ENCODE measurements around the gene SCN4A.

Gene SCN4A

GRCh38 chr17:64001763-64002529 is 29.2 kb upstream of the SCN4A start:
- DNase-seq (ENCODE audit: low read depth in 2 of 2) = no peak

- no peak for DNase-seq (ENCODE audit: low read depth in 2 of 2)
Observed at GRCh38 chr17:64001091-64001579, 28.4 kb upstream of the SCN4A start.

GRCh38 chr17:63999680-64000531 is 27.2 kb upstream of the SCN4A start:
- DNase-seq (ENCODE audit: low read depth in 2 of 2) = no peak

DNA sequence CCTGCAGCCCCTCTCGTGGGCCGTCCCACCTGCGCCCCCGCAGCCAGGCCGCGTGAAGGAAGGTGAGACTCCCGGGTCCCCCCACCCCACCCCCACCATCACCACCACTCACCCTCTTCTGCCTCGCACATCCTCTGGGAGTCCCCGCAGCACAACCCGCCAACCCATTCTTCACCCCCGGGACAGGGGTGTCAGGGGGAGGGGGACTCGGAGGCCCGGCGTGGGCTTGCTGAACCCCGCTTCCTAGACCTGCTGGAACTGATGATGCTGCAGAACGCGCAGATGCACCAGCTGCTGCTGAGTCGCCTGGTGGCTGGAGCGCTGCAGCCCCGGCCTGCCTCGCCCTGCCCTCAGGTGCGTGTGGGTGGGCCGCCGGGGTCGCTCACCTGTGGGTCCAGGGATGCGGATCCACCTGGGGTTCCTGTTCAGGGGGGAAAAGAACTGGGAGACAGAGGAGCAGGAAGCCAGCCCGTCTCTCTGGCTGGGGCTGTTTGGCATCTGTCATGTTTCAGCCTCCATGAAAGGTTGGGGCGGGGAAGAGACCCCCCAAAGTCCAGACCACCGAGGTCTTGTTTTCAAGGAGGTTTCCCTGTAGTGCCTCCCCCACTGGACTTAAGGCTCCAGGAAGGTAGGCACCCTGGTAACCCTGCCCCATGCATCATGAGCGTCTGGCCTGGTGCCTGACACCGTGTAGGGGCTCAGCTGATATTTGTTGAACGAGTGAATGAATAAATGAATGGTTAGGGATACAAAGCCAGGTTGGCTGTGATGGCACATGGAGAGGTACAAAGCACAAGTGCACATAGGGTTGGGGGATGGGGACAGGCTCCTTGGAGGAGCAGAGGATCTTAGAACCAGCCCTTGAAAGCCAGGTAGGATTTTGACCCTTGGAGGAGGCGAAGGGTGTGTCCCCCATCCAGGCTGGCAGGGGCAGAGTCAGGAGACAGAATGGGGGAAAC is 26.3 kb upstream of the SCN4A start:
- DNase-seq (ENCODE audit: low read depth in 2 of 2) = no peak

DNA sequence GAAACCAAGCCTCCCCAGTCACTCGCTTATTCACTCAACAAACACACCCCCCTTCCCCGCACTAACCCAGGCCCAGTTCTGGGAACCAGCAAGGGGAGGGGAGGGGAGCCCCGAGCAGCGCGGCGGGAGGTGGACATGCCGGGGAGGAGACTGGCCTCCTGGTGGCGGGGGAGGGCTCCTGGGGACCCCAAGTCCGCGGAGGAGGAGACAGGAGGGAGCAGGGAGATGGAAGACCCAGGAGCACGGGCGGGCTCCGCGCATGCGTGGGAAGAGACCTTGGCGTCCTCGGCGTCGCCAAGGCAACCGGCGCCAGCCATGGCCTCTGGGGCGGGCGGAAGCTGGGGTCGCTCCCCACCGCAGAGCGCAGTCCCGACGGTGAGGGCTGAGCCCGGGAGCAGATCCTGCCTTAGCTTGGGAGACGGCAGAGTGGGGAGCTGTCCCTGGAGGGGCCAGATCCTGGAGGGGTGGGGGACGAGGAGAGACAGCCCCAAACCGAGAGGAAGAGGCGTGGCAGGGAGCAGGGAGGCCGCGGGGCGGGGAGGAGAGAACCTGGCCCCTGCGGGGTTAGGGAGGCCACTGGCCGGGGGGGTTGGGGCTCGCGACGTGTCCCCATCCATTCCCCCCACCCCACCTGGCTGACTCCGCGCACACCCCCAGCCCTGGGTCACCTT is 25.5 kb upstream of the SCN4A start, which contains the start of gene PRR29:
TSS of gene PRR29 (plus strand) at position 302 of the 671 bp plus-strand sequence. CDS start at position 316, 14 bp downstream.
- DNase-seq (ENCODE audit: low read depth in 2 of 2) = peak; percentile 62

DNA sequence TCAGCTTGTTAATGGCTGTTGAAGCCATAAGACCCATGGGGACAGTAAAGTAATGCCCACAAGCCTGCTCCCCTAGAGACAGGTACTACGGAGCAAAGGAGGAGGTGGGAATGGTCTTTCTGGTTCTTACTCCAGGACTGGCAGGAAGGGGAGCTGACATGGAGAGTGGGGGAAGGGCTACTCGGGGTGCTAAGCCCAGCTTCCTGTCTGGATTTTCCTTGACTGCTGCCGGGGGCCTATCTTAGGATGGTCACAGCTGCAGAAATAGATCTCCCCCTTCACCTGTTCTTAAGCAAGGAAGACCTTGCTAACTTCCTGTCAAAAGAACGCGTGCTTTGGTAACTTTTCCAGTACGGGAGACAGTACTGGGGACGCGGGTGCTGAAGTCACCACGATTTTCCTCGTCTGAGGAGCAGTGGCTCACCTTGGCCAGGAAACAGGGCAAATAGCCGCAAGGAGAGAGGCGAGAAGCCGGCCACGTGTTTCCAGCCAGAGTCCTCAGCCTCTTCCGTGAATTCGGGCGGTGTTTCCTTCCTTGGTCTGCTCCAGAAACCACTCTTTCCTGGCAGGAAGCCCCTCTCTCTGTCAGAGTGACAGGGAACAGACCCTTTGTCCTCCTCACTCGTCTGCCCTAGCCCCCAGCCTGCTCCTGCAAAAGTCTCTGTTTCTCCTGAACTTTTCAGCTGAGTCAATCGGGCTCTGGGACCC is 24.8 kb upstream of the SCN4A start:
- no peak for DNase-seq (ENCODE audit: low read depth in 2 of 2)

DNA sequence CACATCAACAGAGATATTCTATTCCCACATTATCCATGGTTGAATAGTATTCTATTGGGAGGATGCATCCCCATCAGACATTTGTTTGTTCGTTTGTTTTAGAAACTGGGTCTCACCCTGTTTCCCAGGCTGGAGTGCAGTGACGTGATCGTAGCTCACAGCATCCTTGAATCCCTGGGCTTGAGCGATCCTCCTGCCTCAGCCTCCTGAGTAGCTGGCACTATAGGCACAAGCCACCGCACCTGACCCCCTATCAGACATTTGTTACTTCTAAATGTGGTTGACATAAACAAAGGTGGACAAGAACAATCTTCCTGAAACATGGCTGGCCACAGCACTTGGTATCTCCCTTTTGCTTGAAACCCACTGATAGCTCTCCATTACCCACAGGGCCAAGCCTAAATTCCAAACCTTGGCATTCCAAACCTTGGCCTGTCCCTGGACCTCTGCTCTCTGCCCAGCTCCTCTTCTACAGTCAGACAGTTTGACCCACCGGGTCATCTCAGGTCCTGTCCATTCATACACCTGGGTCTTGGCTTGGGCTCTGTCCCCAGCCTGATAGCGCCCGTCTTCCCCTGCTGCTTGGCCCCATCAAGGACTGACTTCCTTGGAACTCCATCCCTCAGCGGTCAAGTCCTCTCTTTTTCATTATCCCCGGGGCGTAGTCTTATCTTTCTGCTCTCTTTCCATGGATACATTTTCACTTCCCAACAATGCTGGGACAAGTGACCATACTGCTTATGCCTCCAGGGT is 23.9 kb upstream of the SCN4A start:
- DNase-seq (ENCODE audit: low read depth in 2 of 2) = no peak

DNA sequence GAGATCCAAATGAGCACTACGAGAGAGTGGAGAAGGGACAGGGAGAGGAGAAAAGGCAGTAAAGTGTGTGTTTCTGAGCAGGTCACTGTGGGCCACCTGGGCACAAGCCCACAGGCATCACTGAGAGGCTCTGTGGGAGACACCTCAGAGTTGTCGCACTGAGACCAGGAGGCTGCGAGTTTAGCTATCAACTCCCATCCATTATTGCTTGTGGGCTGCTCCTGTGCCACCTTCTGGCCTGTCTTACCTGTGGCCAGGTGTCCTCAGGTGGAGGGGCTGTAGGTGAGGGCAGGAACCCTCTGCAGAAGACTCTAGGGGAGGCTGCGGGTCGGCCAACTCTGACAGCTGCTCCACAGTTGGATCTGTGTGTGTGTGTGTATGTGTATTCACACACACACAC is 22.9 kb upstream of the SCN4A start:
- DNase-seq (ENCODE audit: low read depth in 2 of 2) = no peak

DNA sequence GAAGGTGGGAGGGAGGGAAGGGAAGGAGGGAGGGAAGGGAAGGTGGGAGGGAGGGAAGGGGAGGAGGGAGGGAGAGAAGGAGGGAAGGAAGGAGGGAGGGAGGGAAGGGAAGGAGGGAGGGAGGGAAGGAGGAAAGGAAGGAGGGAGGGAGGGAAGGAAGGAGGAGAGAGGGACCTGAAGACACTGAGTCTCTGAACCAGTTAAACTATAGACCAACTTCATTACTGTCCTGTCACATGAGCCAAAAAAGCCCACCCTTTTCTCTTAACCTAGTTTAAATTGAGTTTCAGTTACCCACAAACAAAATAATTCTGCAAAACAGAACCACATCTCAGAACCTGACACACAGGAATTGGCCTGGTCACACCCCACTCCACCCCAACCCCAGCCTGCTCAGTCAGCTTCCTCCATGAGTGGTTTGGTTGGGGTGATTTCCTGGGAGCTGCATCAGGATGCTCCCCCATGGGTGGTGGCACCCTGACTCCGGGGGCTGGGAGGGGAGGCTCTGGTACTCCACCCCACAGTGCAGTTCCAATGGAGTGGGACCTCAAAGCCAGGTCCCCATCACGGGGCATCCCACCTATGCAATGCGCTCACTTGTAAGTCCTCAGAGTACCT is 20.8 kb upstream of the SCN4A start:
- no peak for DNase-seq (ENCODE audit: low read depth in 2 of 2)

- DNase-seq (ENCODE audit: low read depth in 2 of 2) = no peak
Observed at GRCh38 chr17:63991611-63992010, 18.9 kb upstream of the SCN4A start.

DNA sequence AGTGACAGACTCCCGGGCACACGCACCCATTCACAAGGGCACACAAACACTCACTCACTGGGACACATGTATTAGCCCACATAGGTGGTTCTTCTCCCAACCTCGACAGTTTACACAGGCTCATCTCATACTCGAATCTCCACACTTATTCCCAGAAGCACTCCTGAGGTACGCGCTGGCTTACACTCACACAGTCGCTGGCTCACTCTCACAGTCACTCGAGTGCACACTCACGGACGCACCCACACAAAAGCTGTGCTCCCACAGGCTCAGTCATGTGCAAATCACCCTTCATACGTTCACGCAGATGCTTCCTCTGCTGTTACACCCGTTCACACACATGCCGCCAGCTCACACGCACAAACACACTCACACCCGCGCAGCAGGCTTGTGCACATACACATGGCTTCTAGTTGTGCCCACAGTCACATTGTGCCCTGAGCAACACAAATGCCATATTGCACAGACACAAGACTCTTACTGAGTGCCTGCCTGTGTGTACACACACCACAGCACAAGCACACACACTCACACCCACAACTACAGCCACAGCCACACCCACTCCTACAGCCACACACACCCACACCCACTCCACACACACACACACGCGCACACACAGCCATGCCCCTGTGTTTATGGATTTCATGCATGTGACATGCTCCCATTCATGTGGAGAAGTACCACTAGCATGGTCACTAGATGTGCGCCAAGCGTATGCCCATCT is 17.1 kb upstream of the SCN4A start:
- no peak for DNase-seq (ENCODE audit: low read depth in 2 of 2)

GRCh38 chr17:63988741-63989621 is 16.3 kb upstream of the SCN4A start:
- DNase-seq (ENCODE audit: low read depth in 2 of 2) = no peak

DNA sequence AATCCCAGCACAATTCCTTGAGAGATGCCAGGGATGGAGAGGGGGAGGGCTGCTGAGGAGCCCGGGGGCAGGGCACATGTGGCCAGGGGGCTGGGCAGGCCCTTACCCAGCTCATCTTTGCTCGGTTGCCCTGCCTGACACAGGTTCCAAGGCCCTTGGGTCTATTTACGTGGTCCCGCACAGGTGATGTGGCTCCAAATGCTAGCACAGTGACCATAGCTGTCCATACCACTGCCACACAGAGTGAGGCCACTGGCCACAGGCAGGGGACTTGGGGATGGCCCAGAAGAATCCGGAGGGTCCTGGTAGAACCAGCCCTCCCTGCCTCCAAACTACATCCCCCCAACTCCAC is 15.4 kb upstream of the SCN4A start:
- no peak for DNase-seq (ENCODE audit: low read depth in 2 of 2)

GRCh38 chr17:63987221-63988126 is 14.8 kb upstream of the SCN4A start:
- DNase-seq (ENCODE audit: low read depth in 2 of 2) = no peak

DNA sequence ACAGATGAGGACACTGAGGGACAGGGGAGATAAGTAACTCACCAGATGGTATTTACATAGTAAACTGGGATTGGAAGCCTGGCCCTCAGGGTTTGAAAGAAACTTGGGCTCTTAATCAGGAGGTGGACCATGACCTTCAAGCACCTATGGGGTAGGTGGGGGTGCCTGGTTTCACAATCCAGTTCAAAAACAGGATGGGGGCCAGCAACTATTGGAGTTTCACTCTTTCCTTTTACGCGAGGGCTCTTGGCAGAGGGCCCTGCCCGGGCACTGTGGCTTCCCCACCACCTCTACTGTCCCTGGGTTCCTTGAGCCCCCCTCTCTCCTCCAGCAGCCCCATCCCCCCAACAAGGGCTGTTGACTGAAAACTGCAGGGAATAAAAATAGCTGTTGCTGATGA is 14.1 kb upstream of the SCN4A start:
- DNase-seq (ENCODE audit: low read depth in 2 of 2) = no peak

- no peak for DNase-seq (ENCODE audit: low read depth in 2 of 2)
Observed at GRCh38 chr17:63985387-63986140, 12.8 kb upstream of the SCN4A start.
